ENCODE measurements around the gene BRMS1.

Gene BRMS1

DNA sequence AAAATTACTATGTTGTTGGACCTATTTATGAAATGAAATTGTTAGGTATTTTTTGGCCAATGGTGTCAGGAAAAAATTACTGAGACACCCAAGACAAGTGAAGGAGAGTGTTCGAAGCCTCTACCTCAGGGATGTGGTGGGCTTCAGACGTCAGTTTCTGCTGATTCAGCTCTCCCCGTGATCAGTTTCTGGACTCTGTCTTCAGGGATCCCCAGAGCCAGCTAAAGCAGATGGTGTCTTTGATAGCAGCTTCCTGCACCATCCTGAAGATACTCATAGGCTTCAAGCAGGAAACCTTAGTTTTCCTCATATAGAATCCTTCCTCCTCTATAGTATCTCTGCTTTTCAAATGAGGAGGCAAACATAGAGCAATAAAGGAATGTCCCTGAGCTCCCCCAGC lies 35.4 kb downstream of the BRMS1 start:
- TF ChIP-seq CTCF (conservative IDR thresholded peaks at IDR 0.05; ENCODE audit: control insufficient read depth, insufficient read depth, low read depth, low read length): no peak
- no peak for DNase-seq (ENCODE audit: low read depth)
- no peak overlapping the region for H3K4me3 ChIP-seq (ENCODE audit: control insufficient read depth, low read depth, low read length)

DNA sequence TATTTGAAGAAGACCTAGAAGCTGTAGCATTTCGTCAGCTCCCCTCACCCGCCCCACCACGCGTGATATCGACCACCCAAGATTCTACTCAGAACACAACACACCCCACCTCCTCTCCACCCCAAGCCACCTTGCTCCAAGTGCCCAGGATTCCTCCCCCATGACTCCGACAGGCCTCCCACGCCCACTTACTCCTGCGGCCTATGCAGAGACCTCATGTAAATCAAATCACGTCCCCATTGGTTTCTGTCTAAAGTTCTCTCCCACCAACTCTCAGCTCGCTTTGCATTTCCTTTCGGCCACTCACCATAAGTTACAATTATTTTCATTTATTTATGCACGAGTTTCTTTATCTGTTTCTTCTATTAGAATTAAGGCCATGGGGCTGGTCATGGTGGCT lies 42.2 kb downstream of the BRMS1 start:
- no peak for DNase-seq (ENCODE audit: low read depth)
- no peak overlapping the region for H3K4me3 ChIP-seq (ENCODE audit: control insufficient read depth, low read depth, low read length)
- no peak for TF ChIP-seq CTCF (conservative IDR thresholded peaks at IDR 0.05; ENCODE audit: control insufficient read depth, insufficient read depth, low read depth, low read length)

DNA sequence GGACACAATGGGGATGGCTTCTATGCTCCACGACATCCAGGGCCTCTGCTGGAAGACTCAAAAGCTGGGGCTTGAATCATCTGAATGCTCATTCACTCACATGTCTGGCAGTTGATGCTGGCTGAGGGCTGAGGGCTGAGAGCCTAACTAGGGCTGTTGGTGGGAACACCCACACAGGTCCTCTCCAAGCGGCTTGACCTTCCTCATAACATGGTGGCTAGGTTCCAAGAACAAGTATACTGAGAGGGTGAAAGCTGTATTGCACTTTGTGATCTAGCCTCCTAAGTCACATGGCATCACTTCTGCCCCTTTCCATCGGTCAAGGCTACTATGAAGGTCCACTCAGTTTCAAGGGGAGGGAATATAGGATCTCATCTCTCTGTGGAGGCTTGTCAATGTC lies 45.7 kb downstream of the BRMS1 start:
- no peak overlapping the region for H3K4me3 ChIP-seq (ENCODE audit: control insufficient read depth, low read depth, low read length)
- DNase-seq (ENCODE audit: low read depth): no peak
- no peak for TF ChIP-seq CTCF (conservative IDR thresholded peaks at IDR 0.05; ENCODE audit: control insufficient read depth, insufficient read depth, low read depth, low read length)

DNA sequence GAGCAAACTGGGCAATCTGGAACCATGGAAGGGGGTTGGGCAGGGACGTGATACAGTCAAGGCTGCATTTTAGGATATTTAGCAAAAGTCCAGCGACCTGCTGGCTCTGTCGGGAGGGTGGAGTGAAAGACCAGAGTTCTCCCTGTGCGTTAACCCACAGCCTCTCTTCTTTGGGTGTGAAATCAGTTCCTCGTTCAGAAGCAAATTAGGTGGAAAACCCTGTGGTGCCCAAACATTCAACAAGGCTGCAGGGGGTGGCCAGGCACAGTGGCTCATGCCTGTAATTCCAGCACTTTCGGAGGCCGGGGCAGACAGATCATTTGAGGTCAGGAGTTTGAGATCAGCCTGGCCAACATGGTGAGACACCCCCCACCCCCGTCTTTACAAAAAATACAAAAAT lies 47.3 kb downstream of the BRMS1 start:
- no peak for TF ChIP-seq CTCF (conservative IDR thresholded peaks at IDR 0.05; ENCODE audit: control insufficient read depth, insufficient read depth, low read depth, low read length)
- H3K4me3 ChIP-seq (ENCODE audit: control insufficient read depth, low read depth, low read length): no peak overlapping the region
- DNase-seq (ENCODE audit: low read depth): no peak

DNA sequence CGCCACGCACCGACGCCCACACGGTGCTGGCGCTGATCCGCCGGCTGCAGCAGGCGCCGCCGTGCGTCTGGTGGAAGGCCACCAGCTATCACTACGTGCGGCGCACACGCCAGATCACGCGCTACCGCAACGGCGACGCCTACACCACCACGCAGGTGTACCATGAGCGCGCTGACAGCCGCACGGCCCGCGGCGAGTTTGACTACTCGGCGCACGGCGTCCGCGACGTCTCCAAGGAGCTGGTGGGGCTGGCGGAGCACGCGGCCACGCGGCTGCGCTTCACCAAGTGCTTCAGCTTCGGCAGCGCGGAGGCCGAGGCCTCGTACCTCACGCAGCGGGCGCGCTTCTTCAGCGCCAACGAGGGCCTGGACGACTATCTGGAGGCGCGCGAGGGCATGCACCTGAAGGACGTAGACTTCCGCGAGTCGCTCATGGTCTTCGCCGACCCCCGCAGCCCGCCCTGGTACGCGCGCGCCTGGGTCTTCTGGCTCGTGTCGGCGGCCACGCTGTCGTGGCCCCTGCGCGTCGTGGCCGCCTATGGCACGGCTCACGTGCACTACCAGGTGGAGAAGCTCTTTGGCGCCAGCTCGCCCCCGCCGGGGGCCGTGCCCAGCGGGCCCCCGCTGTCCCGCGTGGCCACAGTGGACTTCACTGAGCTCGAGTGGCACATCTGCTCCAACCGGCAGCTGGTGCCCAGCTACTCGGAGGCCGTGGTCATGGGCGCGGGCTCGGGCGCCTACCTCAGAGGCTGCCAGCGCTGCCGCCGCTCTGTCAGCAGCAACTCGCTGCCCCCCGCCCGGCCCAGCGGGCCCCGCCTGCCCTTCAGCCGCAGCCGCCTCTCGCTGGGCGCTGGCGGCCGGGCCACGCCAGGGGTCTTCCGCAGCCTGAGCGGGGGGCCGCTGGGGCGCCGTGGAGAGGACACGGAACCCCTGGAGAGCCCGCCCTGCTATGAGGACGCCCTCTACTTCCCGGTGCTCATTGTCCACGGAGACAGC lies 50.0 kb downstream of the BRMS1 start:
- H3K4me3 ChIP-seq (ENCODE audit: control insufficient read depth, low read depth, low read length): no peak overlapping the region

More for the DNA sequence above, 50.0 kb downstream of the BRMS1 start:
- no peak for DNase-seq (ENCODE audit: low read depth)
- no peak for TF ChIP-seq CTCF (conservative IDR thresholded peaks at IDR 0.05; ENCODE audit: control insufficient read depth, insufficient read depth, low read depth, low read length)
